Measurements from ENCODE around the gene H2AZ1.

H2AZ1 gene

DNA sequence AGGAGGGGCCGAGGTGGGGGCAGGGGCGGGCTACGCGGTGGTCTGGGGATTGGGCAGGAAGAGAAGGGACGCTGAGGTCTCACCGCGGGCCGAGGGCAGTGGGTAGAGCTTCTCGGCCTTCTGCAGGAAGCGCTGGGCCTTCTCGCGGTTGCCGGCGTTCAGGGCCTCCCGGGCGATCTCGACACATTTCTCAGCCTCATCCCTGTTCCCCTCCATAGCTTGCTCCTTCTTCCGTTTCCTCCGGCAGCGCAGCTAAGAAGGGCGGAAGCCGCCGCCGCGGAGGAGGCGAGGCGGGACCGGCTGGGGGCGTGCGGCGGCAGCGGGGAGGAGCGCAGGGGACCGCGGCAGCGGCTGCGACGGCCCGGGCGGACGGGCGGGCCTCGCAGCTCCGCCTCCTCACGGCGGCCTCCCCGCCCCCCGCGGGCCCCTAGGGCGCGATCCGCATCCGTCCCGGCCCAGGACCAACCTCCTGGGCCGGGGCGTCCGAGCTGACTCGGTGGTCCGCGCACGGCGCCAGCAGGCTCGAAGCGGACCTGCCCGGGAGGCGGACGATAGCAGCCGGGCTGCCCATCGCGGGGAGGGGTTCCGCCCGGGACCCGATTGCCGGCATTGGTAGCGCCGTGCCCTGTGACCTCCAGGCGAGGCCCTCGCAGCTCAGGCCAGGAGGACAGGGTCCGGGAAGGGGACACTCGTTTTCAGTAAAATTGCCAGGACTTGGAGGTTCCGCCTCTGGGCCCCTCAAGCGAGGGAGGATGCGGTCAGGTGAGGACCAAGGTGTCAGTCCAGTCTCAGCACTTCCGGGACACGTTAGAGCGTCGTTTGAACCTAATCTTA, 3.5 kb downstream of the H2AZ1 start, which contains the start of gene DNAJB14:
TSS of gene DNAJB14 (minus strand) at position 263 of the 834 bp plus-strand sequence. CDS start at position 216, 47 bp downstream.
- DNase-seq (ENCODE audit: low read depth in 2 of 3, low spot score in 1 of 3) = peak; percentile 57 to 76 (median 63)

DNA sequence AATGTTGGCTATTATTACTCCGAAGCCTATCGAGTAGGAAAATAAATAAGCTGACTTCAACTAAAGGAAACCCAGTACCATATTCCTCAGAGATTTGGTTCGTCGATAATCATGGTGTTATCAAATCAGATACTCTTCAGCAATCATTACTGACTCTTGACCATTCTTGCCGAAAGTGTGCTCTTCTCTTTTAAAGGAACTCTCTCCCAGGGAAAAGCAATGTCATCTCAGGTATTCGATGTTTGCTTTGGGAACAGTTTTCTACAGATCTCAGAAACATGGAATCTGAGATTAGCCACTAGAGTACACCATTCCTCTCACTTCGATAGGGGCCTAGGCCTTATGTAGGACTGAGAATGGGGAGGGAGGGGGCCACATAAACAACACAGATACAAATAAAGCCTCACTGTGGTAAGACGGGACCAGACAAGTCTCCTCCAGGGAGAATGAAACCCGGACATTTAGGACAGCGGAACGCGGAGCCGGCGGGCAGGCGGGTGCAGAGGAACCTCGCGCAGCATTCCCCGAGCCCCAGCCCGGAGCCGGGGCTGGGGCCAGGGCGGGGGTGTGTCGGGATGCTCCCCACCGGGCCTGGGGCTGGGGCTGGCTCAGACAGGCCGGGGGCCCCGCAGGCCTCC, 4.2 kb downstream of the H2AZ1 start:
- DNase-seq (ENCODE audit: low read depth in 2 of 3, low spot score in 1 of 3) = peak in 1 of 3 donors; percentile 32

DNA sequence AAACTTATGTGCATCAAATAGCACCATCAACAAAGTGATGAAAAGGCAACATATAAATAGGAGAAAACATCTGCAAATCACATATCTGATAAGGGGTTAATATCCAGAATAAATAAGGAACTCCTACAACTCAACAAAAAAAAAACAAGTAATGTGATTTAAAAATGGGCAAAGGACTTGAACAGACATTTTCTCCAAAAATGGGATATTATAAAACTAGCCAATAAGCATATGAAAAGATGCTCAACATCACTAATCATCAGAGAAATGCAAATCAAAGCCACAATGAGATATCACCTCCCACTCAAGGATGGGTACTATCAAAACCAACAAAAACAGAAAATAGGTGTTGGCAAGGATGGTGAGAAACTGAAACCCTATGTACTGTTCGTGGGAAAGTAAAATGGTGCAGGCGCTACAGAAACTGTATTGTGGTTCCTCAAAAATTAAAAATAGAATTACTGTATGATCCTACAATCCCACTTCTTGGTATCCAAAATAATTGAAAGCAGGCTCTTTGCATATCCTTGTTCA, 6.1 kb downstream of the H2AZ1 start:
- DNase-seq (ENCODE audit: low read depth in 2 of 3, low spot score in 1 of 3) = no peak

DNA sequence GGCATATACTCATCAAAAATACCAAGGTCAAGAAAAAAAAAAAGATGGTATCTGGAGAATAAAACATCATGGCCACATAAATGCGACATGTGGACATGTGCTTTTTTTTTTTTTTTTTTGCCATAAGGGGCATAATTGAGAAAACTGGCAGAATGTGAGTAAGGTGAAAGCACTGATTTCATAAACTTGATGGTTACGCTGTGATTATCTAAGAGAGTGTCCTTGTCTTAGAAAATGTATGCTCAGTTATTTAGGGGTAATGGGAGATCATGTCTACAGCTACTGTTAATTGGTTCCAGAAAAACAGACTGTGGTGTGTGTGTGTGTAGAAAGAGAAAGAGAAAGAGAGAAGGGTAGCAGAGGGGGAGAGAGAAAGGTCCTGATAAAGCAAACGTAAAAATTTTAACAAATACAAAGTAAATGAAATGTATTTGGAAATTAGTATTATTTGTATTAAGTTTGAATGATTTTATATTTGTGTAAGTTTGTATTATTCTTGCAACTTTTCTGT, 11.8 kb downstream of the H2AZ1 start:
- DNase-seq (ENCODE audit: low read depth in 2 of 3, low spot score in 1 of 3) = no peak

DNA sequence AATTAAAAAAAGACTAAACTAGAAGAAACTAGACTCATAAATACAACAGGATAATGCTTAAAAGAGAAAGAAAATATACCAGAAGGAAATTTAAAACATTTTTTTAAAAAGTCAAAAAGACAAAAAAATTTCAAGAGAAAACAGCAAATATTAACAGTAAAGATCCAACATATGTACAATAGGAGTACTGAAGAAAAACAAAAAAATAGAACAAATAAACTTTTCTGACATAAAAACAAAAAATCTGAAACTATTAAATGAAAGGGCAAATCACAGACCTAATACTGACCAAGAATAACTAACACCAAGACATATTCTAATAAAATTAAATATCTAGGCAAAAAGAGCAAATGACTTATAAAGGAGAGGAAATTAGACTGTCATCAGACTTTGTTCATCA, 15.2 kb downstream of the H2AZ1 start:
- DNase-seq (ENCODE audit: low read depth in 2 of 3, low spot score in 1 of 3) = no peak

DNA sequence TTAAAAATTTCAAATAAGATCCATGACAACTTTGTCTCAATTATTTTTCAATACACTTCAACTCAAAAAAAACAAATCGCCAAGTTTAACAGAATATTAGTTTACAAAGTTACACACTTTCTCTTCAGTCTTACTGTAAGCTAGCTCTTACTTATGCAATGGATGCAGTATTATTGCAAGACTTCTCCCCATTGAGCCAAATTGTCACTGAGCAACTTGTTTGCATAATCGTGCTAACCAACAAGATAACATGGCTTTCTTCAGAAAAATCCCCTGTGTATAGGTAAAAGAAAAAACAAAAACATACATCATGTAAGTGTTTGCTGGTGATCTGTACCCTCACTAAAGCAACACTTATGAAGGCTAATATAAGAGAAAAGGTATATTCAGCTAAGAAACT, 22.5 kb downstream of the H2AZ1 start:
- DNase-seq (ENCODE audit: low read depth in 2 of 3, low spot score in 1 of 3) = no peak

DNA sequence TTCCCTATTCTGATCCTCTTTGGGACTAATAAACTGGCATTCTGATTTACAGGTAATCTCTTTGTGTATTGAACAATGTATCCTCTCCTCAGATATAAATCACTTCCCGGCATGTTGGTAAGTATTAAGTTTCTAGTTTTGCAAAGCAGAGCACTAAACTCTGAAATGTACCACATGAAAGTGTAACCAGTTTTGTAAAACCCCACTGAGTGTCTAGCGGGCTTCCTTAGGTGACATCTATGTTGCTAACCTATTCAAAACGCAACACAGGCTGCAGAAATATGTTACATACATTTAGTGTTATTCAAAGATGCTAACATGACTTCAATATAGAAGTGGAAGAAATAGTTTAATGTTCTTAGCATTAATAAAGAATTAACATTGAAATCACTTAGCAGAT, 28.9 kb downstream of the H2AZ1 start:
- no peak for DNase-seq (ENCODE audit: low read depth in 2 of 3, low spot score in 1 of 3)

DNA sequence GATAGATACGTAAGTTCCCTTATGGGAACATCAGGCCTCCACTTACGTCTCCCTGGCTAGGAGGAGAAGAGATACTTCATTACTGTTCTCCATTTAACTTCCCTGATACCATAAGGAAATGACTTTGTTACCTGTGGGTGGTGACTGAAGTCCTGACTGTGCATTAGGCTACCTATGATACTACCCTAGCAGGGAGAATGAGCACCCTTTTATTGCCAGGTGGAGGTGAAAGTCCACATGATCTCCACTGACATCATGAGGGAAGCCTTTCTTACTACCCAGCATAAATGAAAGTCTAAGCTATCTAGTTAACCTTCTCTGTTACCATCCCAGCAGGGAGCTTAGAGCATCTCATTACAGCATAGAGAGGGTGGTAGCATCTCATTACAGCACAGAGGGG, 31.4 kb downstream of the H2AZ1 start:
- DNase-seq (ENCODE audit: low read depth in 2 of 3, low spot score in 1 of 3) = no peak

DNA sequence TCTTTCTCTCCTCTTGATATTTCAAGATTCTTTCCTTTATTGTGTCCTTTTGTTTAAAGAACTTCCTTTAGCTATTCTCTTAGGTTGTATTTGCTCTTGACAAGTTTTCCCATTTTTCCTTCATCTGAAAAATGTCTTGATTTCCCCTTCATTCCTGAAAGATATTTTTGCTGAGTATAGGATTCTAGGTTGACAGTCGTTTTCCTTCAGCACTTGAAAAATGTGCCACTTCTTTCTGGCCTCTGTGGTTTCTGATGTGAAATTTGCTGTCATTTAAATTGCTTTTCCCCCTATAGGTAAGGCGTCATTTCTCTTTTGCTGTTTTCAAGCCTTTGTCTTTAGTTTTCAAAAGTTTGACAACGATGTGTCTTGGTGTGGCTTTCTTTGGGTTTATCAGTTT, 32.5 kb downstream of the H2AZ1 start:
- no peak for DNase-seq (ENCODE audit: low read depth in 2 of 3, low spot score in 1 of 3)

DNA sequence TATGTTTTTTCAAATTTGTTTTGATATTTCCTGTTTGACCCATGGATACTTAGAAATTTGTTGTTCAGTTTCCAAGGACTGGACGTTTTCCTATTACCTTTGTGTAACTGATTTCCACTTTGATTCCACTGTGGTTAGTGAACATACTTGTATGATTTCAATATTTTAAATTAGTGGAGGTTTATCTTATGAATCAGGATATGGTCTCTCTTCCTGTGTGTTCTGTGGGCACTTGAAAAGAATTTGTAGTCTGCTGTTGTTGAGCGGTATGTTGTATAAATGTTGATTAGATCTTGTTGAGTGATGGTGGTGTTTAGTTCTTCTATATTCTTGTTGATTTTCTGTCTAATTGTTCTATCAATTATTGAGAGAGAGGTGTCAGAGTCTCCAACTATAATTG, 34.6 kb downstream of the H2AZ1 start:
- no peak for DNase-seq (ENCODE audit: low read depth in 2 of 3, low spot score in 1 of 3)

All from stimulated activated CD4-positive, alpha-beta T cell treated with anti-CD3 and anti-CD28 coated beads, Interleukin-12 subunit alpha, Interleukin-12 subunit beta, amount 100 ng/mL, for 48 hours (primary cell).